HG02610 (cell line): ENCODE results near the gene RANBP17.
"Not testable (repeated sequence)": the region's sequence is repeated elsewhere in the genome, so short reads cannot be mapped to it uniquely, and the experiment has no call there.

Experiments
- ATAC-seq: cut with Tn5 transposase; IDR thresholded peaks from one replicate; pipeline ENCODE4 v1.9.1; 2021; ENCODE audit warnings: mild to moderate bottlenecking, moderate library complexity; ENCODE audit not compliant: unreplicated experiment

Gene RANBP17

DNA sequence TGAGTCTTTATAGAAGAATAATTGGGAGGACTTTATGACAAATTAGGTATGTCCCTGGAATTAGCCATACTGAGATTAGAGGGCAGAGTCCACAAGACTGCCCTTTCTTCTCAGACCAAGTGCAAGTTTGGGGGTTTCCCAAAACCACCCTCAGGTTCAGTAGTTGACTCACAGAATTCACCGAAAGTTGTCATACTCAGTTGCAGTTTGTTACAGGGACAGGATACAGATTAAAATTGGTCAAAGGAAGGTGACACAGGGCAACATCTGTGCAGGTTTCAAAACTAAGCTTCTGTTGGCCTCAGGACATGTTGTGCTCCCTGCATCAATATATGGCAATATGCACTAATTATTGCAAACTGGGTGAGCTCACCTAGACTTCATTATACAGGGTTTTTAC lies 3.8 kb downstream of the RANBP17 start:
- peak; percentile 71 for ATAC-seq

DNA sequence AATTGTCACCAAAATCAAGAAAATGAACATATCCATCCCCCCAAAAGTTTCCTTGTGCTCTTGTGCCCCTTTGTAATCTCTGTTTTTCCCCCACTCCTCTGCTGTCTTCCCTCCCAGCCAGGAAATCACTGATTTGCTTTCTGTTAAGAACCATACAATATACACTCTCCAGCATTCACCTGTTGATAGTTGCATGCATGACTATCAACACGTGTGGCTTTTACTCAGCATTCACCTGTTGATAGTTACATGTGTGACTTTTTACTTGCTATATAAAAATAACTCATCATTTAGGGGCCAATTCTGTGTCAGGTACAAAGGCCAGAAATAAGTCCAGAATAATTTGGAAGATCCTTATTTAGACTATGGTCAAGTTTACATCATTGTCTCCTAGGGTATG lies 6.0 kb downstream of the RANBP17 start:
- no peak for ATAC-seq

DNA sequence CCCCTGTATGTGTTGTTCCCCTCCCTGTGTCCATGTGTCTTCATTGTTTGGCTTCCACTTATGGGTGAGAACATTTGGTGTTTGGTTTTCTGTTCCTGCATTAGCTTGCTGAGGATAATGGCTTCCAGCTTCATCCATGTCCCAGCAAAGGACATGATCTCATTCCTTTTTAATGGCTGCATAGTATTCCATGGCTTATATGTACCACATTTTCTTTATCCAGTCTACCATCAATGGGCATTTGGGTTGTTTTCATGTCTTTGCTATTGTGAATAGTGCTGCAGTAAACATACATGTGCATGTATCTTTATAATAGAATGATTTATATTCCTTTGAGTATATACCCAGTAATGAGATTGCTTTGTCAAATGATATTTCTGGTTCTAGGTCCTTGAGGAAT lies 8.6 kb downstream of the RANBP17 start:
- ATAC-seq, result not testable (repeated sequence)

DNA sequence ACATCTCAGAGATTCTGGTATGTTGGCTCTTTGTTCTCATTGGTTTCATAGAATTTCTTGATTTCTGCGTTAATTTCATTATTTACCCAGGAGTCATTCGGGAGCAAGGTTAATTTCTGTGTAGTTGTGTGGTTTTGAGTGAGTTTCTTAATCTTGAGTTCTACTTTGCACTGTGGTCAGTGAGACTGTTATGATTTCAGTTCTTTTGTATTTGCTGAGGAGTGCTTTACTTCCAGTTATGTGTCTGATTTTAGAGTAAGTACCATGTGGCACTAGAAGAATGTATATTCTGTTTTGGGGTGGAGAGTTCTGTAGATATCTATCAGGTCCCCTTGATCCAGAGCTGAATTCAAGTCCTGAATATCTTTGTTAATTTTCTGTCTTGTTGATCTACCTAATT lies 12.2 kb downstream of the RANBP17 start:
- ATAC-seq, result no peak

DNA sequence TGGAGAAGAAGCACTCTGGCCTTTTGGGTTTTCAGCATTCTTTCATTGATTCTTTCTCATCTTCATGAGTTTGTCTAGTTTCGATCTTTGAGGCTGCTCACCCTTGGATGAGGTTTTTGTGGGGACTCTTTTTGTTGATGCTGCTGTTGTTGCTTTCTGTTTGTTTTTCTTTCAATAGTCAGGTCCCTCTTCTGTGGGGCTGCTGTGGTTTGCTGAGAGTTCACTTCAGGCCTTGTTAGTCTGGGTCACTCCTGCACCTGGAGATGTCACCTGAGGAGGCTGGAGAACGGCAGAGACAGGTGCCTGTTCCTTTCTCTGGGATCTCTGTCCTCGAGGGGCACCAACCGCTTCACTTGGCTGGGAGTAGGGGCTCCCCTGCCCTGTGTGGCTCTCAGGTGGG lies 14.0 kb downstream of the RANBP17 start:
- ATAC-seq, result no peak

DNA sequence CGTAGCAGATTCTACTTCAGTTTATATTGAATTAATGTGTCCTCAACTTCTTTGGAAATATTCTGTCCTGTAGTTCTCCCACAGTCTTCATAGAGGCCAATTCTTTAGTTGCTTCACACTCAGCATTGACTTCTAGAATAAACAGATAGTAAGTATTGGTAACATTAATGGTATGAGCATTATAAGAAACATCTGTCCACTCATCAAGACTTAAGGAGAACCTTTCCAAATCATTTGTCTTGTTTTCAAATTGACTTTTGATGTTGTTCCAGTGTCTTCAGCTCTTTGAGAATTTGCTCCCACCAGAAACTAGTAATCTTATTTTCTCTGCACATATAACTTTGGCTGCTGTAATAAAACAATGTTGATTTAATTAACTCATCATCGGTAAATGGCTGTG lies 18.3 kb downstream of the RANBP17 start:
- no peak for ATAC-seq

DNA sequence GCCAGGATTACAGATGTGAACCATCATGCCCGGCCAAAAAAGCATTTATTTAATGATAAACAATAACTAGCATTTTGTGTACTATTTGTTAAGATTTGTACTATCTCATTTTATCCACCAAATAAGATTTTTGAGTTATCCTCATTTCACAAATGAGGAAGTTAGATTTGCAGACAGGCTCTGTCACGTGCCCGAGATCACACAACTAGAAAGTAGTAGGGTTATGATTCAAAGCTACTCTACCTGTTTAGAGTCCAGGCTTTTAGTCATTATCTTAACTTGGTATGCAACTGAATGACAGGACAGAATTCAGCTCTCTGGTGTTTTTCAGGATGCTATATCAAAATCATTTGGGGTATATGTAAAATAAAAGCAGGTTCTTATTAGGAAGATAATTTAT lies 20.5 kb downstream of the RANBP17 start:
- no peak for ATAC-seq

DNA sequence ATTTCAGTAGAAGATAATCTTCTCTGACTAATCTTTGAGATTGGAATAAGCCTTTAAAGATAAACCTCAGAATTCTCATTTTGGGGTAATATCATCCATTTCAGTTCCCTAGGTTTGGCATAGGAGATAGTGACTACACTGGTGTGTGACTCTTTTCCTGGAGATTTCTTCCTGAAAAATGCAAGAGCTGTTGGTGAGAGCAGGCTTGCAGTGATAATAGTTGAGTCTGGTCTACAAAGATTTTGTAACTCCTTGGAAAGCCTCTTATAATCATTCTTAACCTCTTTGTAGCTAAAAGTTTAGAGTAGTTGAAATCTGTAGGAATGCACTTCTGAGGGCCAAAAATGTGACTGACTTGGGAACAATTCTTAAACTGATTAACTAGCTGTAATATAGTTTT lies 23.4 kb downstream of the RANBP17 start:
- no peak for ATAC-seq

DNA sequence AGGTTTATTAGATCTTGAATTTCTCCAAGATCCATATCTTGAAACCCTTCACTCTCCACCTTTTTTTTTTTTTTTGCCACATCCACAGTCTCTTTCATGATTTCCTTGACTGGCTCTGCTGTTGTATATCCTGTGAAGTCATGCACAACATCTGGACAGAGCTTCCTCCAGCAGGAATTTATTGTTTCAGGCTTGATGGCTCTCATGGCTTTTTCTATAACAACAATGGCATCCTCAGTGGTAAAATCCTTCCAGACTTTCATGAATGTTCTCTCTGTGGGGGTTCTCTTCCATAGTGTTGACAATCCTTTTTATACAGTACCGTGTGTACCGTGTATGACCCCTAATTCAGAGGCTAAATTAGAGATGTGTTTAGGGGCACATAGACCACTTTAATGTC lies 24.0 kb downstream of the RANBP17 start:
- no peak for ATAC-seq

DNA sequence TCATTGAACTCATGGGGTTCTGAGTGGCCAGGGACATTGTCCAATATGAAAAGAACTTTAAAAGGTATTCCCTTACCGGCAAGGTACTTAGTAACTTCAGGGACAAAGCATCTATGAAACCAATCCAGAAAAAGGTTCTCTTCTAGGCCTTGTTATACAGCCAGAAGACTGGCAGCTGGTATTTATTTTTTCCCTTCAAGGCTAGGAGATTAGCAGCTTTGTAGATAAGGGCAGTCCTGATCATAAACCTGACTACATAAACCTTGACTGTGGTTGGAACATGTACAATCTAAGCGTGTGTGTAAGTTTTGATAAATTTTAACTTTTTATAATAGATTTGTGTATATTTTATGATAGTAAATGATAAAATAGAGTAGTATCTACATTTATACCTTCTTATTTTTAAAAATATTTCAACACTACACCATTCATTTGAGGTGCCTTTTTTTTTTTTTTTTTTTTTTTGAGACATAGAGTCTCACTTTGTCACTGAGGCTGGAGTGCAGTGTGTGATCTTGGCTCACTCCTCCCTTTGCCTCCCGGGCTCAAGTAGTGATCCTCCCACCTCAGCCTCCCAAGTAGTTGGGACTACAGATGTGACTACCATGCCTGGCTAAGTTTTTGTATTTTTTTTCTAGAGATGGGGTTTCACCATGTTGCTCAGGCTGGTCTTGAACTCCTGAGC lies 24.5 kb downstream of the RANBP17 start:
- no peak for ATAC-seq

DNA sequence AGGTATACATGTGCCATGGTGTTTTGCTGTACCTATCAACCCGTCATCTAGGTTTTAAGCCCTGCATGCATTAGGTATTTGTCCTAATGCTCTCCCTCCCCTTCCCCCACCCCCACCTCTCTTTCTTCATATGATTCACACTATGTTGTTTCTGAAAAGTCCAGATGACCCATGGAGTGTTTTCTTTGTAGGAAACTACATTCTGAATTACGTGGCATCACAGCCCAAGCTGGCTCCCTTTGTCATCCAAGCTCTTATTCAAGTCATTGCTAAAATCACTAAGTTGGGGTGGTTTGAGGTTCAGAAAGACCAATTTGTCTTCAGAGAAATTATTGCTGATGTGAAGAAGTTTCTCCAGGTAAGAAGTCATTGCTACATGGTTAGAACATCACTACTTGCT lies 30.4 kb downstream of the RANBP17 start:
- no peak for ATAC-seq

DNA sequence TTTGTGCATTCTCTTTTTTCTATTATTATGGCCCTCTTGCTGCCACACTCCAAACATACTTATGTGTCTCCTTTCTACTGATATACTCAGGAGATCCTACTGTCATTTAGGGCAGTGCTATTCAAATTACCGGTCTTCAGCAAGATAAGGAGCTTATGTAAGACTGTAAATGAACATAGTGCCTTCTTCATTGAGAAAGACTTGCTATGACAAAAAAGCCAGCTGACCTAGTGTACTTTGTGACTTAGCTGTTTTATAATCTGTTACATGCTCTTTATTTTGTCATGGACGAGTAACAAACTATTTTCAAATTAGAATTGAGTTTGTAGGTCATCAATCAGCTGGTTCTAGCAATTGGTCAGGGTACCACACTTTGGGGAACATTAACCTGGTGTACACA lies 32.8 kb downstream of the RANBP17 start:
- no peak for ATAC-seq

DNA sequence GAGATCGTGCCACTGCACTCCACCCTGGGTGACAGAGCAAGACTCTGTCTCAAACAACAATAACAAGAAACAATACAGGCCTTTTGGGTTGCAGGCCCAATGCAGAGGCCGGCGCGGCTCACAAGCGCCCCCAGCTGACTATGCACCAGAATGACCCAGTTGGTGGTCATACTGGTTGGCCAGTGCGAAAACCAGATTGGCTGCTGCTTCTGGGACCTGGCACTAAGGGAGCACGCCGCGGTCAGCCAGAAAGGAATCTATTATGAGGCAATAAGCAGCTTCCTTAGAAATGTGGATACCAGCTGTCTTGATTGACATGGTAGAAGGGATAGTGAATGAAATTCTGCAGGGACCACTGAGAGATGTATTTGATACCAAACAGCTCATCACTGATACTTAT lies 35.0 kb downstream of the RANBP17 start:
- ATAC-seq, result no peak

DNA sequence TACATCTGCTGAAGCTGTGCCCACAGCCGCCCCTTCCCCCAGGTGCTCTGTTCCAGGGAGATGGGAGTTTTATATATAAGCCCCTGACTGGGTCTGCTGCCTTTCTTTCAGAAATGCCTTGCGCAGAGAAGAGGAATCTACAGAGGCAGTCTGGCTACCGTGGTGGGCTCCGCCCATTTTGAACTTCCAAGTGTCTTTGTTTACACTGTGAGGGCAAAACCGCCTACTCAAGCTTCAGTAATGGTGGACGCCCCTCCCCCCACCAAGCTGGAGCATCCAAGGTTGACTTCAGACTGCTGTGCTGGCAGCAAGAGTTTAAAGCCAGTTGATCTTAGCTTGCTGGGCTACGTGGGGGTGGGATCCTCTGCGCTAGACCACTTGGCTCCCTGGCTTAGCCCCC lies 41.3 kb downstream of the RANBP17 start:
- no peak for ATAC-seq

DNA sequence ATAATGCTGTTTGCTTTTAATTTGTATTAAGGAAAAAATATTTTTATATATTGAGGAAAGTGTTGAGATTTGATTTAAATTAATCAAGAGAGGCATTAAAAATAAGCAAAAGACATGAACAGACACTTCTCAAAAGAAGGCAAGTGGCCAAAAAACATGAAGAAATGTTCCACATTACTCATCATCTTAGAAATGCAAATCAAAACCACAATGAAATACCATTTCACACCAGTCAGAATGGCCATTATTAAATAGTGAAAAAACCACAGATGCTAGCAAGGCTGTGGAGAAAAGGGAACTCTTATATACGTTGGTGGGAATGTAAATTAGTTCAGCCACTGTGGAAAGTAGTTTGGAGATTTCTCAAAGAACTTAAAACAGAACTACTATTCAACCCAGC lies 45.9 kb downstream of the RANBP17 start:
- no peak for ATAC-seq

DNA sequence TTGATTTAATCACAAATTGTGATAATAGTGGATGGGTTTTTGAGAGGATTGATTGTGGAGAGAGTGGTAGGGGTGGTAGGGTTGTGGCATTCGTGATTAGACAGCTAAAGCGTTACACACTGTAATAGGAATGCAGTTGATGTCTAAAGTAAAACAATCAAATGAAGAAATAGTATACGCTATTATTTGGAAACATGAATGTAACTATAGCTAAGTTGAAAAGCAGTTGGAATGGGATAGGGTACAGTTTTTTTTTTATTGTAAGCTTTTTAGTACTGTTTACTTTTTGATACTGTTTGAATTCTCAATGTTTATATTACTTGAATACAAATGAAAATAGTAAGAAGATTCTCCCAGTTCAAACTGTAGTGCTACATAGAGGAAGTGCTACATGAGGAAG lies 51.8 kb downstream of the RANBP17 start:
- ATAC-seq, result no peak

DNA sequence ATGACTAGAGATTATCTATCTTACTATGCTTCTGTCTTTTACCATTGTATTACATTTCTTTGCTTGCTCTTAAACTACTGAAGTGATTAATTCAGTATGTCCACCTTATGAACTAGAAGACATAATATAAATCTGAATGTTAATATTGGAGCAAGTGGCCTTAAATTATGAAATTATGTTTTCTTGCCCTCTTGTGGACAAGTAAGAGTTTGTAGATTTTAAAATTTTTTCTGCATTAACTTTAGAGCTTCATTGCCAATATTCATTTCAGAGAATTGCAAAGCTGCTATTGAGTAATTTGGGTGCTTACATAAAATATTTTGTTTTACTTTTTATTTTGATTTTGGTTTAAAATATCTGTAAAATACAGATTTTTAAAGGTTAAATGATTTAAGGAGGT lies 55.3 kb downstream of the RANBP17 start:
- no peak for ATAC-seq

DNA sequence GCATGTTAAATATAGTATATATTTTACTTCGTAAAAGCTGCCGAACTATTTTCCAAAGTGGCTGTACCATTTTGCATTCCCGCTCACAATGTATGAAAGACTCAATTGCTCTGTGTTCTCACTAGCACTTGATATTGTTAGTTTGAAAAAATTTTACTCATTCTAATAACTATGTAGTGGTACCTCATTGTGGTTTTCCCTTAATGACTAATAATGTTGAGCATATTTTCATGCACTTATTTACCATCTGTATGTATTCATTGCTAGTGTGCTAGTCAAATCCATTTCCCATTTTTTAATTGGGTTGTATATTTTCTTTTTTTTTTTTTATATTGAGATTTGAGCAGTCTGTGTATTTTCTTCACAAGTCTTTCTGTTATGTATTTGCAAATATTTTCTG lies 58.4 kb downstream of the RANBP17 start:
- ATAC-seq, result no peak

DNA sequence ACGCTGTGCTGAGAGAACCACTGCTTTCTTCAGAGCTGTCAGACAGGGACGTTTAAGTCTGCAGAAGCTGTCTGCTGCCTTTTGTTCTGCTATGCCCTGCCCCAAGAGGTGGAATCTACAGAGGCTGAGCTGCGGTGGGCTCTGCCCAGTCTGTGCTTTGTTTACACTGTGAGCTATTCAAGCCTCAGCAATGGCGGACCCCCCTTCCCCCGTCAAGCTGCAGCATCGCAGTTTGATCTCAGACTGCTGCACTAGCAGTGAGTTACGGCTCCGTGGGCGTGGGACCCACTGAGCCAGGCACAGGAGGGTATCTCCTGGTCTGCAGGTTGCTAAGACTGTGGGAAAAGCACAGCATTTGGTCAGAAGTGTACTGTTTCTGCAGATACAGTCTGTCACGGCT lies 60.5 kb downstream of the RANBP17 start:
- ATAC-seq, result not testable (repeated sequence)

DNA sequence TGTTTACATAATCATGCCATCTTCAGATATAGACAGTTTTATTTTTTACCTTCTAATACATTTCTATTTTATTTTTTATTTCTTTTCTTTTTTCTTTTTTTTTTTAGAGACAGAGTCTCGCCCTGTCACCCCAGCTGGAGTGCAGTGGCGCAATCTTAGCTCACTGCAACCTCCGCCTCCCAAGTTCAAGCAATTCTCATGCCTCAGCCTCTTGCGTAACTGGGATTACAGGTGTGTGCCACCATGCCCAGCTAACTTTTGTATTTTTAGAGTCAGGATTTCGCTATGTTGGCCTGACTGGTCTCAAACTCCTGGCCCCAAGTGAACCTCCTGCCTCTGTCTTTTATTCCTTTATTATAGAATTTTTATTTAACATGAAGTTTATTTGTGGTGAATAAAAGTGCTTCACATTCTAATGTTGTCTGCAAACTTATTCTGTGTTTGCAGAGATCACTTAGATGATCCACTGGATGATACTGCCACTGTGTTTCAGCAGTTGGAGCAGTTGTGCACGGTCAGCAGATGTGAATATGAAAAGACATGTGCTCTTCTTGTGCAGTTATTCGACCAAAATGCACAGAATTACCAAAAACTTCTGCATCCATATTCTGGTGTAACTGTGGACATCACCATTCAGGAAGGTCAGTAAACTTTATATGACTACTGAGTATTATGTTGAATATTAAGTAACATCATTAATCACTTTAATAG lies 62.2 kb downstream of the RANBP17 start:
- ATAC-seq, result no peak

DNA sequence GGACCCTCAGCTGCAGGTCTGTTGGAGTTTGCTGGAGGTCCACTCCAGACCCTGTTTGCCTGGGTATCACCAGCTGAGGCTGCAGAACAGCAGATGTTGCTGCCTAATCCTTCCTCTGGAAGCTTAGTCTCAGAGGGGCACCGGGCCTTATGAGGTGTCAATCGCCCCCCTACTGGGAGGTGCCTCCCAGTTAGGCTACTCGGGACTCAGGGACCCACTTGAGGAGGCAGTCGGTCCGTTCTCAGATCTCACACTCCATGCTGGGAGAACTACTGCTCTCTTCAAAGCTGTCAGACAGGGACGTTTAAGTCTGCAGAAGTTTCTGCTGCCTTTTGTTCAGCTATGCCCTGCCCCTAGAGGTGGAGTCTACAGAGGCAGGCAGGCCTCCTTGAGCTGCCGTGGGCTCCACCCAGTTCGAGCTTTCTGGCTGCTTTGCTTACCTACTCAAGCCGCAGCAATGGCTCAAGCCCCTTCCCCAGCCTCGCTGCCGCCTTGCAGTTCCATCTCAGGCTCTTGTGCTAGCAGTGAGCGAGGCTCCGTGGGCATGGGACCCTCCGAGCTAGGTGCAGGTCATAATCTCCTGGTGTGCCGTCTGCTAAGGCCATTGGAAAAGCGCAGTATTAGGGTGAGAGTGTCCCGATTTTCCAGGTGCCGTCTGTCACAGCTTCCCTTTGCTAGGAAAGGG lies 73.9 kb downstream of the RANBP17 start:
- ATAC-seq, result not testable (repeated sequence)

DNA sequence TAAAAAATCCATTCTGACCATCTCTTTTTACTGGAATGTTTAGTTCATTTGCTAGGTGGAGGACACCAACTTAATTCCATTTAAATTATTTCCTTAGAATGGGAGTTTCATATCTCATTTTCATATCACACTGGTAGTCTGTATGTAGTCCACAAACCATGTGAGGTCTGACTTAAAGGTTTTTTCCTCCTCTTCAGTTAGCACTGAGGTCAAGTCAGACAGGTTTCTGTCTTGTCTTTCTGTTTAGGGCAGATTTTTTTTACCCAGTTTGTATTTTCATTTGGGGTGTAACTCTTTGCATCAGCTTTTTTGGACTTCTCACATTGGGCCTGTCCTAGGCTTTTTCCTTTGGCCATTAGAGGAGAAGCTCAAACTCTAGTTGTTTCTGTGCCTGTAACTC lies 75.3 kb downstream of the RANBP17 start:
- no peak for ATAC-seq
